ENCODE results near the gene MORN5.

The MORN5 gene

GRCh38 chr9:122218071-122218934, 58.6 kb downstream of the MORN5 start:
- DNase-seq = no peak

GRCh38 chr9:122218935-122219855, 59.5 kb downstream of the MORN5 start:
- DNase-seq = no peak

- no peak for DNase-seq
Observed at GRCh38 chr9:122219856-122220672, 60.4 kb downstream of the MORN5 start.

DNA sequence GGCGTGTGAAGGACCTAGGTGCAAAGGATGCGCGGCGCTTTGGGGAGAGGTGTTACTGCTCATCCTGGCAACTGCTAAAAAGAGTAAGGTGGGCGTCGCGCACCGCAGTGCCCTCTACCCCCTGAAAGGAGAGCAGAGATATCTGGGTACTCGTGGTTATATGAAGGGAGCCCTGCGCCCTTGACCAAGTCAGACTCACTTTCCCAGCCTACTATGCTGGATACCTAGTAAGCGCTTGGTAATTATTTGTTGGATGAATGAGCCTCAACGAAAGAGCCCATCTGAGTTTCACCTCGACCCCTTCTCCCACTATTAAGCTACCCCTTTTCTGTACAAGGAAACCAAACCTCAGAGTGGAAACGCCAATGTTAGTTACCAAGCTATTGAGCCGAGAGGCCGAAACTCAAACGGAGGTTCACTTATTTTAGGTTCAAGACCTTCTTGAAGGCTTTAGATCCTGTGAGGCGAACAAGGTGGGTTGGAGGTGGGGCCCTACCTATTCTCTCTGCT, 61.0 kb downstream of the MORN5 start:
- no peak for DNase-seq

DNA sequence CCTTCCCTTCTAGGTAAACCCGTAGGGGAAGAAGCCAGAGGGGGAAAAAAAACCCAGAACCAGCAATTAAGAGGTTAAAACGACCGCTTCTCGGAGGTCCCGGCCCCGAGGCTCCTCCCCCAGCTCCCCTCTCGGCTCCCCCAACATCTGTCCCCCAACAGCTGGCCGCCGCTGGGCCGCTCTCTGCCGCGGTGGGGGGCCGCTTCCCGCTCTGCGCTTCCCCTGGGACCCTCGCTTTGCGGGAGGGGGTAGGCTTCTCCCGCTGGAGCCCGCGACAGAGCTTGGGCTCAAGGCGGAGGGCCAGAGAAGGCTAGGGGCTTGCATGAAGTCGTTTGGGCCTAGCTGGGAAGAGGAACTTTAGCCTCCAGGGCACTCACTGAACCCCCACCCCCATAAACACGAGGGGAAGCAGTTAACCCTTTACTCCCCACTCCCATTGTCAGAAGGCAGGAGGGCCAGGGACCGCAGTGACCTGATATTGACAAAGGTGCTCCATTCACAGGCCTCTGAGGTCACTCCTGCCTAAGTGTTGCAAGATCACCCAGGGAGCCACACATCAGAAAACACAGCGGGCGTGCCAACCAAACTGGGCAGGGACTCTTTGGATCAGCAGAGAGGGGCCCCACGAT, 61.6 kb downstream of the MORN5 start:
- DNase-seq = no peak

DNA sequence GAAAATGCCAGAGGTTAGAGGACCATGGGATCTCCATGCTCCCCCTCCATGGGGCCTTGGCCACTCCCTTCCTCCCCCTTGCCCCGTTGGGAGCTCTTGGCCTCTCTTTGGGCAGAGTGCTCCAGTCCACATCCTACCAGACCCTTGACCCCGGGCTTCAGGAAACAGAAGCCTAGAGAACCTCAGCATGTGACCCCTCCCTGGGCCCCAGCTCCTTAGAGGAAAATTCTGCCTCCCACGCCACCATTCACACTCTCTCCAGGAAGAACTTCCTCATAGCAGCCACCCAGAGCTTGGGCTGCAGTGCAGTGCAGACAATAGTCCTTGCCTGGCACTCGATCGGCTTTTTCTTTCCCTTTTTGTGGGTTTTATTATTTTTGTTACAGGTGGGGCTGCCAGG, 63.1 kb downstream of the MORN5 start:
- no peak for DNase-seq

DNA sequence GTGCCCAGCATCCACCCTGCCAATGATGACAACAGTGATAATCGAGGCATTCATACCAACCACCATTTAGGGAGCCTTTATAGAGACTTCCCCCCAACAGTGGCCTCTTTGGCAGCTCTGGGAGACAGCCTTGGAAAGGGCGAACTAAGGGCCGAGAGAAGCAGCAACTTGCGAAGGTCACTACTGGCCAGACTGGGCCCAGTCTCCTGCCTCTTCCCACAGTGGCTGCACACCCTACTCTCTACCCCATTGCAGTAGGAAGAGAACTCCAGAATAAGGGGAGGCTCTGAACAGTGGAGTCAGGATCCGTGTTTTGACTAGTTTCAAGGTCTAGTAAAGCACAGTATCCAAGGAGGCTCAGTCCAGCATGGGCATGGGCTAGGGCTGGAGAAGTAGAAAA, 63.7 kb downstream of the MORN5 start:
- DNase-seq = no peak

DNA sequence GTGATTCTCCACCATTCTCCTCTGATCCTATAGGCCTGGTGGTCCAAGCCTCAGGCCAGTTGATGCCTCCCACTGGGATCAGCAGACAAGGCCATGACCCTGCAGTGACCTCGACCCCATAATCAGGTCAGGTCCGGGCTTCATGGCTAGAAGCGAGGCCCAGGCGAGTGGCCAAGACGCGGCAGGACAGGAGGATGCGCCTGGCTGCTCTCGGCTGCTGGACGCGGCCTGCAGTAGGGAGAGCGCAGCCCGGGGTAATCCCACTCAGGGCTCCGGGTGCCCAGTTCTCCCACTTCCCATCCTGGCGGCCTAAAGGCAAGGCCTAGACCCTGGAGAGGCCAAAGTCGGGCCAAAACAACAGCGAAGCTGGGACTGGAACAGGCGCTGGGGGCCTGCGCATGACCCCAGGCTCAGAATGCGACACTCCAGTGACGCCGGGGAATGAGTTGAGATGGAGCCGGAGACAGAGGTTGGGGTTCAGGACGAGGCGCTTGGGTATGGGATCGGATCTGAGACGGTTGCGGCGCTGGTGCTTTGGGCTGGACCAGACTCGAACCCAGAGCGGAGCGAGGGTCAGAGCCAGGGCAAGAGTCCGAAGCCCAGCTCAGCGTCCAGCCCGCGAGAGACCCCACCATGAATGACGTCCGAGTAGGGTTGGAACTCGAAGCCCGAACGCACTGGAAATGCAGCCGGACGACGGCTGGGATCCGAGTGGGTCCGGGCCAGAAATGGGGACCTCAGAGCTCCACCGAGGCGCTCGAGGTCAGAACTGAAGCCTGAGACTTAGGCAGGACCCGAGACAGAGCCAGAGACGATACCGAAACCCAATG, 65.8 kb downstream of the MORN5 start:
- DNase-seq = no peak

GRCh38 chr9:122226142-122226757, 66.5 kb downstream of the MORN5 start:
- no peak for DNase-seq

GRCh38 chr9:122226758-122227574, 67.3 kb downstream of the MORN5 start:
- no peak for DNase-seq

DNA sequence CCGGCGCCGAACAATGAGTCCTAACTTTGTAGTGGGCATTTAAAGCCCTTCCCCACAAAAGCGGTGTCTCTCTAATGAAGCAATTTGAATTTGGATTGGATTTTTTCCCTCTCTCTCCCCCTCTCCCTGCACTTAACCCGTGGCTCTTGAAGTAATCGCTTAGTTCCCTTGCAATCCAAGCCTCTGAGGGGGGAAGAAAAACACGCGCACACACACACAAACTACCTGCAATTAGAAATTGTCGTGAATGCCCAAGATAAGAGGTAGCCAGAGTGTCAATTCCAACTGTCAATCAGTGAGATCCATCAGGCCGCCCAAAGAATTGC, 67.8 kb downstream of the MORN5 start:
- DNase-seq = no peak

DNA sequence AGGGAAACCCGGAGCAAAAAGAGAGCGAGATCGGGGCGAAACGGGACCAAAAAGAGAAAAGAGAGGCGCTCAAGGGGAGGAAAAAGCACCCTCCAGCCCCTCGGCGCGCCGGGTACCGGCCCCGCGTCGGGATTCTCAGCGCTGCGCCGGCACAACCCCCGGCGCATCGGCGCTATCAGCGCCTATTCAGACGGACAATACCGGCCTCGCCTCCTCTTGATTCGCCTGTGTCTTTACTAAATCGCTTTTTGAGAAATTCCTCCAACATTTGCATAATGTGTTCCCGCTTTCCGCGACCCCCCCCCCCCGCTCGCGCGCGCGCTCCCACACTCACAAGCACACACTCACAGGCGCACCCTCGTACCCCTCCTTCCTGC, 68.5 kb downstream of the MORN5 start:
- DNase-seq = no peak

DNA sequence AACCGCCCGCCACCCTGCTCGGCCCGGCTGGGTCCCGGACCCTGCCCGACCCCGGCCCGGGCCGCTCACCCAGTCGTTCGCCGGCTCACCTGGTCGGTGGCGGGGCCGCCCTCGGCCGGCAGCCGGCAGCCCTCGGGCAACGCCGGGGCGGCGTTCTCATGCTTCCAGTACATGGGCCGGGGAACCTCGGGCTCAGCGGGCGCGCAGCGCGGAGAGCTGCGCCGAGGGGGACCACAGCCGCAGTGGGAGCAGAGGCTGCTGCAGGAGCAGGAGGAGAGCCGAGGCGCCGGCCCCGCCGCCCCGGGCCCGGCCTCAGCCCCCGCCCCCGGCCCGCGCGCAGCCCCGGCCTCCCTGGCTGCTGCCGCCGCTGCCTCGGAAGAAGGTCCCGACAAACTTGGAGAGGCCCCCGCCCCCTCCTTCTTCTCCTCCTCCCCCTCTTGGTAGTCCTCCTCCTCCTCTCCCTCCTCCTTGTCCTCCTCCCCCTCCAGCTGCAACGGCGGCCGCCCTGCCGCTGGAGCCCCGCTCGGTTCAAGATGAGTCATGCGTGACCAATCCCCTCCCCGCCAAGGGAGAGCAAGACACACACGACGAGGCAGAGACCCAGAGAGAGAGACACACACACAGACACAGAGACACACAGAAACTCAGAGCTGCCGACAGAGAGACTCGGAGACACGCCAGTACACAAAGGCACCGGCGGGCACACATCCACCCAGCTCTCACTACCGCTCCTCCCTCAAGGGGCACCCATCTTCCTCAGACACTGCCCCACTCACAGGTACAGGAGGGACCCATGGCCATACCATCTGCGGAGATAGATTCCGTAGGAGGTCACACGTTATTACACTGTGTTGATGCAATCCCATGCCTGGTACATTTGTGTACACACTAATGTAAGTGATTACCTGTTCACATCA, 69.1 kb downstream of the MORN5 start, which contains the start of gene LHX6:
TSS of gene LHX6 (minus strand) at position 390 of the 917 bp plus-strand sequence. CDS start at position 173, 217 bp downstream.
- no peak for DNase-seq

- no peak for DNase-seq
Observed at GRCh38 chr9:122229485-122229837, 69.8 kb downstream of the MORN5 start.

DNA sequence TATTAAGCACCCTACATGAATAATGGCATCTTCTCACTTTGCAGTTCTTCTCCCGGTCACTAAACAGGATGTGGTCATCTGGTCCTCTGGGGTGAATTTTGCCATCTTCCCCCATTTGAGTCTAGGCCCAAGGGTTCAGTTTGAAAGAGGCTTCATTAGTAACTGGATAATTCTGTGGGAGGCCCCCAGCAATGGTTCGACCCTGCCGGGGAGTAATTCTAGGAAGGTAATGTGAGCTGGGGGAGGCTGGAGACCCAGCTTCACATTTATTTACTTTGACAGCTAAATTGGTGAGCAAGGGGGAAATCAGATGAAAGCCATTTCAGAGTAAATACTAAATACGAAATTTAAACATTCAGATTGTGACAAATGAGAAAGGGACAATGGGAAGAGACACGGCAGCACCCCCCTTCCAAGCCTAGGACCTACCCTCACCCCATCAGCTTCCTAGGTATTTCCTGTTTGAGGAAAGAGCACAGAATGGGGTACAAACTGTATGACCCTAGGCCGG, 73.1 kb downstream of the MORN5 start:
- no peak for DNase-seq

GRCh38 chr9:122234022-122234748, 74.5 kb downstream of the MORN5 start:
- no peak for DNase-seq

DNA sequence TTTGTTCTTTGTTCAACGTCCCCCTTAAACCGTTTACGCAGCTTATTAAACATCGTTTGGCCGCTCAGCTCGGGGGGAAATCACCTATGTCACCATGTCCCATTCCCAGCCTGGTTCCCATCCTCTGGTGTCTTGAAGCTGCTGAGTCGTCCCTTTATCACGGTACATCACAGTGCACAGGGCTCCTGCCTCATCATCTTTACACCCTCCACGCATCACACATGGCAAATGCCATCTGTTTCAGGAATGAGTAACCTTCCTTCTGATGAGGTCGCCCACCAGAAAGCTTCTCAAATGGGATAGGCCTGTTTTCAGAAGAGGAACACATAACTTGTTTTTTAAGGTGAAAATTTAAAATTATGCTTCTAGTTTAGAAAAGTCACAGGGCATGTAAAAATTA, 77.0 kb downstream of the MORN5 start:
- no peak for DNase-seq

DNA sequence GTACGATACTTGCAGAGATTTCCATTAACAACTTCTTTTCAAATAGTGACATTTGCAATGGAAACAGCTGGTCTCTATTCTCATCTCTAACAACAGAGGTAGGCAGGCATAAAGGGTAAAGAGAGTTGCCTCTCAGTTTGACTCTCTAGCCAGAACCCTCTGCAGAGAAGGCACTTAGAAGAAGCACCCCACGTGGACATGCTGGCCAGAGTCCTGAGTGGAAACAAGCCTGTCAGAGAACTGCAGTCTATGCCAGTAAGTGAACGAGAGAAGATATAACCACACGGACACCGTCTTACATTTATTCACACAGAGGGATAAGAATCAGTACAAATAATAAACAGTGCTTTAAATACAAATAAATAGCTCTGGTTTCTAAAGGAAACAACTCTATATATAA, 80.0 kb downstream of the MORN5 start:
- no peak for DNase-seq

All from NCI-H1048 (cell line).